Liver (tissue), 3 donors: ENCODE measurements around the gene EDIL3.

Source experiments
- JUND ChIP-seq, 2 donors: IDR thresholded peaks; 2 replicates each; pipeline ENCODE4 v1.6.1; 2016; ENCODE audit warnings: antibody characterized with exemption in 2 of 2
- MAX ChIP-seq: IDR thresholded peaks from 2 replicates; pipeline ENCODE4 v1.6.1; 2016; ENCODE audit warnings: antibody characterized with exemption
- SP1 ChIP-seq: IDR thresholded peaks from 2 replicates; pipeline ENCODE4 v1.6.1; 2018; ENCODE audit warnings: antibody characterized with exemption, mild to moderate bottlenecking
- YY1 ChIP-seq: IDR thresholded peaks from 2 replicates; pipeline ENCODE4 v1.6.1; 2016; ENCODE audit warnings: antibody characterized with exemption, mild to moderate bottlenecking
- ZBTB33 ChIP-seq: IDR thresholded peaks from 2 replicates; pipeline ENCODE4 v1.6.1; 2016; ENCODE audit warnings: antibody characterized with exemption
- TF ChIP-seq, protein P1 (sequence below): fragments of 150-350 bp; IDR thresholded peaks from 2 replicates; pipeline ENCODE4 v1.5.1; 2017; ENCODE audit warnings: improper control_type of control experiment, low read depth, low read length; ENCODE audit not compliant: missing input control
- donor health status: healthy.
- donor health status: healthy.

DNA sequence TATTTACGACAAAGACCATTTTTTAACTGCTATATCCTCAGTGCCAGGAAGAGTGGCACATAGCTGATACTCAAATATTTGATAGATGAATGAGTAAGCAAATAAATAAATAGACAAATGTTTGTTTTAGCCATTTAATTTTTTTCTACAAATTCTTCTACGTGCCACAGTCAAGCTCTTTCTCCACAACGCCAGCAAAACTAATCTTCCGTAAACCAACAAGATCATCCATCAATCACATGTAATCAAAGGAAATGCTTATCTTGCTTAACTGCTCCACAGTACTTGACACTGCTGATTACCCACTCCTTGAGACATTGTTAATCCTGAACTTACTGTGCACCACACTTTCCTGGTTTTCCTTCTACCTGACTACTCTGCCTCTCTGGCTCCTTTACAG is 136.7 kb downstream of the EDIL3 start:
- TF ChIP-seq, protein P1, sequence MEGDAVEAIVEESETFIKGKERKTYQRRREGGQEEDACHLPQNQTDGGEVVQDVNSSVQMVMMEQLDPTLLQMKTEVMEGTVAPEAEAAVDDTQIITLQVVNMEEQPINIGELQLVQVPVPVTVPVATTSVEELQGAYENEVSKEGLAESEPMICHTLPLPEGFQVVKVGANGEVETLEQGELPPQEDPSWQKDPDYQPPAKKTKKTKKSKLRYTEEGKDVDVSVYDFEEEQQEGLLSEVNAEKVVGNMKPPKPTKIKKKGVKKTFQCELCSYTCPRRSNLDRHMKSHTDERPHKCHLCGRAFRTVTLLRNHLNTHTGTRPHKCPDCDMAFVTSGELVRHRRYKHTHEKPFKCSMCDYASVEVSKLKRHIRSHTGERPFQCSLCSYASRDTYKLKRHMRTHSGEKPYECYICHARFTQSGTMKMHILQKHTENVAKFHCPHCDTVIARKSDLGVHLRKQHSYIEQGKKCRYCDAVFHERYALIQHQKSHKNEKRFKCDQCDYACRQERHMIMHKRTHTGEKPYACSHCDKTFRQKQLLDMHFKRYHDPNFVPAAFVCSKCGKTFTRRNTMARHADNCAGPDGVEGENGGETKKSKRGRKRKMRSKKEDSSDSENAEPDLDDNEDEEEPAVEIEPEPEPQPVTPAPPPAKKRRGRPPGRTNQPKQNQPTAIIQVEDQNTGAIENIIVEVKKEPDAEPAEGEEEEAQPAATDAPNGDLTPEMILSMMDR: no peak
- TF ChIP-seq SP1 (no peak), JUND (IDR thresholded peaks at IDR 0.05) (no peak), MAX (no peak), ZBTB33 (no peak), YY1 (no peak)
